Measurements from ENCODE around the gene MSN. TPM values are rescaled to one million over a fixed set of nuclear protein-coding genes. Genes with fewer than 3 reads are reported as not detected.

The MSN gene
- total RNA-seq, 2 experiments from 2014 or later = 268 to 273 TPM

DNA sequence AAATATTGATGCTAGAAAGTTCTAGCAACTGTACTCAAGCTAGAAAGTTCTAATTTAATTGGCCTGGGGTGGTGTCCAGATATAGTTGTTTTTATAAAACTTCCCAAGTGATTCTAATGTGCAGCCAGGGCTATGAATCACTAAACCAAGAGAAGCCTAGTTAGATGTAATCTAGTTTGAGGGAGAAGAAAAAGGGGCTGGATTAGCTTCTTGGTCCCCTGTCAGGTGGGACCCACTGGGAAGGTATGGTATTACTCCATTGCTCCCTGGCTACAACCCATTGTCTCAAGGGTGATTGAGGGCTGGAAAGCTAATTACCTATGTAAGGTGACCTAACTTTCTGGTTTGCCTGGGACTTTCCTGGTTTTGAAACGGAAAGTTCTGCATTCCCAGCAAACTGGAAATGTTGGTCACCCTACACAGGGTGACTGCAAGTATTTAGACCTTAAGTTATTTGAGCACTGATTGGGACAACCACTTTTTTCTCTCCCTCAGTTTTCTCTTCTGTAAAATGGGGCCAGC lies 23.9 kb upstream of the MSN start:
- intact Hi-C loops (cut with DNase I, micrococcal nuclease) = no loop called here
- no peaks in the 10 kb centered on the region for H3K9me3 ChIP-seq (ENCODE audit: control insufficient read depth in 1 of 2, insufficient read depth in 1 of 2, low read length in 2 of 2)
- Mint-ChIP-seq H3K36me3 (ENCODE audit: low read depth) (no peaks in the 10 kb centered on the region), H3K4me1 (ENCODE audit: low read depth) (peaks cover 14% of the 10 kb centered on the region), H3K9me3 (no peaks in the 10 kb centered on the region), H3K27me3 (no peaks in the 10 kb centered on the region), H3K27ac (no peak overlapping the region), H3K4me3 (no peak overlapping the region)
- ChIA-PET CTCF (no interaction called here), POLR2A (interaction anchor here (0.9 kb wide), 1 partner anchor 80 kb away, joined by 3 read pairs; no protein-coding TSS in a partner anchor)
- no peak overlapping the region for H3K27ac ChIP-seq (ENCODE audit: low read depth in 1 of 2, low read length in 2 of 2)
- no peaks in the 10 kb centered on the region for H3K27me3 ChIP-seq (ENCODE audit: control insufficient read depth in 1 of 2, insufficient read depth in 2 of 2, low read length in 2 of 2)
- no peak for DNase-seq
- ATAC-seq (ENCODE audit: poor library complexity) = no peak
- TF ChIP-seq, protein P1, sequence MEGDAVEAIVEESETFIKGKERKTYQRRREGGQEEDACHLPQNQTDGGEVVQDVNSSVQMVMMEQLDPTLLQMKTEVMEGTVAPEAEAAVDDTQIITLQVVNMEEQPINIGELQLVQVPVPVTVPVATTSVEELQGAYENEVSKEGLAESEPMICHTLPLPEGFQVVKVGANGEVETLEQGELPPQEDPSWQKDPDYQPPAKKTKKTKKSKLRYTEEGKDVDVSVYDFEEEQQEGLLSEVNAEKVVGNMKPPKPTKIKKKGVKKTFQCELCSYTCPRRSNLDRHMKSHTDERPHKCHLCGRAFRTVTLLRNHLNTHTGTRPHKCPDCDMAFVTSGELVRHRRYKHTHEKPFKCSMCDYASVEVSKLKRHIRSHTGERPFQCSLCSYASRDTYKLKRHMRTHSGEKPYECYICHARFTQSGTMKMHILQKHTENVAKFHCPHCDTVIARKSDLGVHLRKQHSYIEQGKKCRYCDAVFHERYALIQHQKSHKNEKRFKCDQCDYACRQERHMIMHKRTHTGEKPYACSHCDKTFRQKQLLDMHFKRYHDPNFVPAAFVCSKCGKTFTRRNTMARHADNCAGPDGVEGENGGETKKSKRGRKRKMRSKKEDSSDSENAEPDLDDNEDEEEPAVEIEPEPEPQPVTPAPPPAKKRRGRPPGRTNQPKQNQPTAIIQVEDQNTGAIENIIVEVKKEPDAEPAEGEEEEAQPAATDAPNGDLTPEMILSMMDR (IDR thresholded peaks at IDR 0.05) = no peak
- H3K4me1 ChIP-seq (ENCODE audit: insufficient read depth, low read length) = no peaks in the 10 kb centered on the region
- H3K36me3 ChIP-seq (ENCODE audit: insufficient read depth, low read length) = no peaks in the 10 kb centered on the region
- no peak overlapping the region for H3K4me3 ChIP-seq (ENCODE audit: low read length)

DNA sequence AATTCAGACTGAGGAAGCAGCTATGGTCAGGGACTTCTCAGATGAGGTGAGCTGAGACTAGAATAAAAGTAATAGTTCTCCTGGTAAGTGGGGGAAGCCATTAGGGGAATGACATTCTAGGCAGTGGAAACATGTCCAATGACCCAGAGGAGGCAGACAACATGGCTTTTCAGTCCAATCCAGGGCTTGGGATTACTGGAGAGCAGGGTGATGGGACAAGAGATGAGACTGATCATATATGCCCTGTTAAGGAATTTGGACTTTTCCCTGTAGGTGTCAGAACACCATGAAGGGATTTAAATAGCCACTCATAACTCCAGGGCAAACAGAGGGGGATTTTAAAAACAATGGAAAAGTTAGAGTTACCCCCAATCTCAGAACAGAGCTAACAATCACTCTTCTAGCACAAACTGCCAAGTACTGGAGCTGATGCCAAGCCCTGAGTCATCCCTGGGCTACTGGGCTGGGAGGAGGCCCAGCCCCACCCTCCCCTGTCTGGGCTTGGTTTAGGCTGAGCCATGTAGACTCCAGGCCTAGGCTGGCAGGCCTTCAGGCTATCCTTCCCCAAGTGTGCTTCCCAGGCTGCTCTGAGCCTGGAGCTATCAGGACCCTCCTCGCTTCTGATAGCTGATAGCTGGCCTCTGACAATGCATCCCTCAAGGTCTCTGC lies 22.7 kb upstream of the MSN start:
- CTCF ChIA-PET = no interaction called here
- no peak for ATAC-seq (ENCODE audit: poor library complexity)

DNA sequence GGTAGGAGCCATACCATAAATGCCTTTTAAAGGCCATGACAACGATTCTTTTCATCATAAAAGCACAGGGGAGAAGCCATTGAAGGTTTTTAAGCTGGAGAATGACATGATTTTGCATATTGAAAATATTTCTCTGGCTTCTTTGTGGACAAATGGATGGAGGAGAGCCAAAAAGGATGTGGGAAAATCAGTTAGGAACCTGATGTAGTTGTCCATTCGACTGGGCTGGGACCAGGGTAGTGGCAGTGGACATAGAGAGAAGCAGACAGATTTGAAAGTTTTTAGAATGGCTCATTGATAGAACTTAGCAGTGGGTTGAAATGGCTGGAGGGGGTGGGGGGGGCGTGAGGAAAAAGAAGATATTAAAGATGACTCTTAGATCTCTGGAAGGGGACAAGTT lies 19.7 kb upstream of the MSN start:
- intact Hi-C loops (cut with DNase I, micrococcal nuclease) = no loop called here
- CTCF ChIA-PET = no interaction called here
- no peaks in the 10 kb centered on the region for H3K27me3 ChIP-seq (ENCODE audit: control insufficient read depth in 1 of 2, insufficient read depth in 2 of 2, low read length in 2 of 2)
- no peak overlapping the region for H3K27ac ChIP-seq (ENCODE audit: low read depth in 1 of 2, low read length in 2 of 2)
- peaks cover 14% of the 10 kb centered on the region for H3K4me1 Mint-ChIP-seq (ENCODE audit: low read depth)
- H3K9me3 Mint-ChIP-seq = no peaks in the 10 kb centered on the region
- no peak overlapping the region for H3K4me3 Mint-ChIP-seq
- ATAC-seq (ENCODE audit: poor library complexity) (no peak), DNase-seq (no peak)
- no peaks in the 10 kb centered on the region for H3K4me1 ChIP-seq (ENCODE audit: insufficient read depth, low read length)
- H3K27ac Mint-ChIP-seq = no peak overlapping the region
- no peaks in the 10 kb centered on the region for H3K36me3 ChIP-seq (ENCODE audit: insufficient read depth, low read length)
- POLR2A ChIA-PET = no interaction called here
- no peaks in the 10 kb centered on the region for H3K36me3 Mint-ChIP-seq (ENCODE audit: low read depth)
- H3K27me3 Mint-ChIP-seq = no peaks in the 10 kb centered on the region
- H3K9me3 ChIP-seq (ENCODE audit: control insufficient read depth in 1 of 2, insufficient read depth in 1 of 2, low read length in 2 of 2) = no peaks in the 10 kb centered on the region
- TF ChIP-seq, protein P1 (IDR thresholded peaks at IDR 0.05) = no peak
- no peak overlapping the region for H3K4me3 ChIP-seq (ENCODE audit: low read length)

More for the DNA sequence above, 22.7 kb upstream of the MSN start:
- TF ChIP-seq, protein P1 (IDR thresholded peaks at IDR 0.05) = no peak
- Histone ChIP-seq H3K9me3 (ENCODE audit: control insufficient read depth in 1 of 2, insufficient read depth in 1 of 2, low read length in 2 of 2) (no peaks in the 10 kb centered on the region), H3K4me3 (ENCODE audit: low read length) (no peak overlapping the region), H3K36me3 (ENCODE audit: insufficient read depth, low read length) (no peaks in the 10 kb centered on the region), H3K27ac (ENCODE audit: low read depth in 1 of 2, low read length in 2 of 2) (no peak overlapping the region), H3K4me1 (ENCODE audit: insufficient read depth, low read length) (no peaks in the 10 kb centered on the region), H3K27me3 (ENCODE audit: control insufficient read depth in 1 of 2, insufficient read depth in 2 of 2, low read length in 2 of 2) (no peaks in the 10 kb centered on the region)
- Mint-ChIP-seq H3K36me3 (ENCODE audit: low read depth) (no peaks in the 10 kb centered on the region), H3K9me3 (no peaks in the 10 kb centered on the region), H3K4me3 (no peak overlapping the region), H3K27me3 (no peaks in the 10 kb centered on the region), H3K4me1 (ENCODE audit: low read depth) (peaks cover 14% of the 10 kb centered on the region), H3K27ac (no peak overlapping the region)
- POLR2A ChIA-PET = interaction anchor here (0.6 to 0.7 kb wide), 2 partner anchors 13 to 54 kb away, joined by 3 to 4 read pairs; no protein-coding TSS in a partner anchor
- peak in 5 of 14 experiments; percentile 3 to 55 (median 13) for DNase-seq
- intact Hi-C loops (cut with DNase I, micrococcal nuclease) = no loop called here

All from CD4-positive, alpha-beta T cell (primary cell).